Neutrophil (primary cell): ENCODE results near the gene CFAP57.

Experiments used
- H3K27ac ChIP-seq: fragments of 200-600 bp; sonication (generic); 2 replicates; pipeline ENCODE4 v1.5.1; 2016; ENCODE audit warnings: mild to moderate bottlenecking, moderate library complexity
- H3K27me3 ChIP-seq: fragments of 200-600 bp; sonication (generic); 2 replicates; pipeline ENCODE4 v1.6.0; 2016; ENCODE audit warnings: mild to moderate bottlenecking
- H3K36me3 ChIP-seq: fragments of 200-600 bp; sonication (generic); 2 replicates; pipeline ENCODE4 v1.5.1; 2017
- H3K4me1 ChIP-seq, 2 experiments: fragments of 200-600 bp in 1 of 2; sonication (generic) in 1 of 2; 1 replicate in 1 of 2; 2 replicates in 1 of 2; pipeline versions ENCODE4 v1.5.1 to v1.6.1; 2013 to 2016; ENCODE audit warnings: low read depth in 1 of 2, low read length in 1 of 2, mild to moderate bottlenecking in 1 of 2, moderate library complexity in 1 of 2; ENCODE audit not compliant: control insufficient read depth in 1 of 2, insufficient read depth in 1 of 2
- H3K4me3 ChIP-seq, 2 experiments: fragments of 200-600 bp in 1 of 2; sonication (generic) in 1 of 2; 1 replicate in 1 of 2; 2 replicates in 1 of 2; pipeline ENCODE4 v1.5.1; 2013 to 2016; ENCODE audit warnings: low read depth in 1 of 2, low read length in 1 of 2, mild to moderate bottlenecking in 1 of 2, moderate library complexity in 1 of 2
- H3K9me3 ChIP-seq: fragments of 200-600 bp; sonication (generic); 2 replicates; pipeline ENCODE4 v1.5.1; 2016
- TF ChIP-seq, protein P1 (sequence below): fragments of 200-600 bp; sonication (generic); IDR thresholded peaks from 2 replicates; pipeline ENCODE4 v1.5.1; 2016; ENCODE audit warnings: antibody characterized with exemption

Gene CFAP57

DNA sequence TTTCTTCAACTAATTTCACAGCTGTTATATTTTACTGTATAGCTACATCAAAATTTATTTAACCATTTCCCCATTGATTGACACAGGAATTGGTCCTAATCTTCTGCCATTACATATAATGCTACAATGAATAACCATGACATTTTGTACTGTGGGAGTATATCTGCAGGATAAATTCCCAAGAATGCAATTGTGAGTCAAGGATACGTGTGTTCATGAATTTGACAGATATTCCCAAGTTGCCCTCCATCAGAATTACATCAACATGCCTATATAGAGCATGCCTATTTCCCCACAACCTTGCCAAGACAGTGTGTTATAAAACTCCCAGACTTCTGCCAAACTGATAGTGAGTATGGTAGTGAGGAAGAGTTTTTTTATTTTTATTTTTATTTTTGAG lies 125.9 kb downstream of the CFAP57 start:
- Histone ChIP-seq H3K27ac (no peak overlapping the region), H3K27me3 (no peaks in the 10 kb centered on the region), H3K9me3 (no peaks in the 10 kb centered on the region), H3K36me3 (no peaks in the 10 kb centered on the region), H3K4me1 (no peaks in the 10 kb centered on the region), H3K4me3 (no peak overlapping the region)
- TF ChIP-seq, protein P1, sequence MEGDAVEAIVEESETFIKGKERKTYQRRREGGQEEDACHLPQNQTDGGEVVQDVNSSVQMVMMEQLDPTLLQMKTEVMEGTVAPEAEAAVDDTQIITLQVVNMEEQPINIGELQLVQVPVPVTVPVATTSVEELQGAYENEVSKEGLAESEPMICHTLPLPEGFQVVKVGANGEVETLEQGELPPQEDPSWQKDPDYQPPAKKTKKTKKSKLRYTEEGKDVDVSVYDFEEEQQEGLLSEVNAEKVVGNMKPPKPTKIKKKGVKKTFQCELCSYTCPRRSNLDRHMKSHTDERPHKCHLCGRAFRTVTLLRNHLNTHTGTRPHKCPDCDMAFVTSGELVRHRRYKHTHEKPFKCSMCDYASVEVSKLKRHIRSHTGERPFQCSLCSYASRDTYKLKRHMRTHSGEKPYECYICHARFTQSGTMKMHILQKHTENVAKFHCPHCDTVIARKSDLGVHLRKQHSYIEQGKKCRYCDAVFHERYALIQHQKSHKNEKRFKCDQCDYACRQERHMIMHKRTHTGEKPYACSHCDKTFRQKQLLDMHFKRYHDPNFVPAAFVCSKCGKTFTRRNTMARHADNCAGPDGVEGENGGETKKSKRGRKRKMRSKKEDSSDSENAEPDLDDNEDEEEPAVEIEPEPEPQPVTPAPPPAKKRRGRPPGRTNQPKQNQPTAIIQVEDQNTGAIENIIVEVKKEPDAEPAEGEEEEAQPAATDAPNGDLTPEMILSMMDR, result no peak

DNA sequence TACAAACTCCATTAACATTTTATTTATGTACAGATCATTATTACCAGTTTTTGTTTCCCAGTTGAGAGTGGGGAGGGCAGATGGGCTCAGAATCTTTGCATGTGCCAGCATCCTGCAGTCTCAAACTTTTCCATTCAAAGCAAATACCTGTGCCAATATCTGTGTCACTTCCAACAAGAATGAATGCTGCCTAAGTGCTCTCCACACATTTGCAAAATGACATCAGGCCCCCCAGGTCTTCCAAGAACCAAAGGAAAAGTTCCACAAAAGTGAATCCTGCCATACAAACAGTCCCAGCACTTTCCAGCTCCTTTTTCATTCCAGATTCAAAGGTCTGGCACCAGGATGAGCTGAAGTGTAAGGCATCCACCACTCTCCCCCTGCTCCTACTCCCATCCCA lies 127.0 kb downstream of the CFAP57 start:
- no peaks in the 10 kb centered on the region for H3K36me3 ChIP-seq
- no peaks in the 10 kb centered on the region for H3K27me3 ChIP-seq
- TF ChIP-seq, protein P1, result no peak
- H3K9me3 ChIP-seq, result no peaks in the 10 kb centered on the region
- no peaks in the 10 kb centered on the region for H3K4me1 ChIP-seq
- no peak overlapping the region for H3K4me3 ChIP-seq
- no peak overlapping the region for H3K27ac ChIP-seq

DNA sequence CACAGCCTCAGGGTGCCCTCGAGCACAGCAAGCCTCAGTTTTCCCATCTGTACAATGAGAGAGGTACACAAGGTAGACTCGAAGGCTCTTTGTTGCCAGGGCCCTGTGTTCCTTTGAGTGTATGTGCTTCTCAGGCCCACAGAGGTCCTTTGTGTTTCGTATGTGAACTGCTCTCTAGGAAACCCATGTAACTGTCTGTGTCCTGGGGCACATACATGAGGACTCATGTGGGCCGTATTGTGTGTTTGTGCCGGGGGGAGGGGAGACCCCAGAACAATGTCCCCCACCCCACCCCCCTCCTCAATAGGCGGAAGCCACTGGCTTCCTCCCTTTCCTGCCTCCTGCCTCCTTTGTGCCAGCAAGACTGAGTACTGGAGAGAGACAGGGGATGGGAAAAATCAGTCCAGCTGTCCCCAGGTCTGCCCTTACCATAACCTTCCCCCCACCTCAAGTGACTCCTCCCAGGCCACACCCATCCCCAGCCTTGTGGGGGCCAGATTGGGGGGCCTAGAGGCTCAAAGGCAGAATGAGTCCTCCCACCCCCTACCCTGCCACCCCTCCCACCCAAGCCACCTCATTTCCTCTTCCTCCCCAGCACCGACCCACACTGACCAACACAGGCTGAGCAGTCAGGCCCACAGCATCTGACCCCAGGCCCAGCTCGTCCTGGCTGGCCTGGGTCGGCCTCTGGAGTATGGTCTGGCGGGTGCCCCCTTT lies 128.4 kb downstream of the CFAP57 start, which contains the start of gene TIE1:
Gene TIE1, plus strand, starts transcription at position 605 of the 717 bp plus-strand sequence. Its CDS starts 90 bp downstream, at position 695.
- Histone ChIP-seq H3K4me3 (no peak within 1 kb of the TSS), H3K27ac (no peak within 1 kb of the TSS), H3K4me1 (no peaks in the 10 kb centered on the region), H3K36me3 (no peaks in the 10 kb centered on the region), H3K9me3 (no peaks in the 10 kb centered on the region), H3K27me3 (no peaks in the 10 kb centered on the region)
- TF ChIP-seq, protein P1, result no peak

DNA sequence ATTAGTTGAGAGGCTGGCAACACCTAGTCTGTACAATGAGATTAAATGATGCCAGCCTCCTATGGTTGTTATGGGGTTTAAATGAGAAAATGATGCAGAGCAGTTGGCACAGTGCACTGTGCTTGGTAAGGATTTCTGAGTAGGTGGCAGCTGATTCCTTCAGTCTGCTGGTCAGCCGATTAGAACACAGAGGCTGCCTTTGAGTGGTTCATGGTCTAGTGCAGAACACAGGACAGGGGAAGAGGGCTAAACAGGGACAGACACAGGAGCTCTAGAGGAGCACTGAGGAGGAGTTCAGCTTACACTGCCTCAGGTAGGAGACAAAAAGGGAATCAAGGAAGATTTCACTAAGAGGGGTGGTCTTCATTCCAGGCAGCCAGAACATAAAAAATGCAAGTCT lies 130.1 kb downstream of the CFAP57 start:
- Histone ChIP-seq H3K36me3 (no peaks in the 10 kb centered on the region), H3K4me3 (no peak overlapping the region), H3K9me3 (no peaks in the 10 kb centered on the region), H3K4me1 (no peaks in the 10 kb centered on the region), H3K27ac (no peak overlapping the region), H3K27me3 (no peaks in the 10 kb centered on the region)
- TF ChIP-seq, protein P1, result no peak

DNA sequence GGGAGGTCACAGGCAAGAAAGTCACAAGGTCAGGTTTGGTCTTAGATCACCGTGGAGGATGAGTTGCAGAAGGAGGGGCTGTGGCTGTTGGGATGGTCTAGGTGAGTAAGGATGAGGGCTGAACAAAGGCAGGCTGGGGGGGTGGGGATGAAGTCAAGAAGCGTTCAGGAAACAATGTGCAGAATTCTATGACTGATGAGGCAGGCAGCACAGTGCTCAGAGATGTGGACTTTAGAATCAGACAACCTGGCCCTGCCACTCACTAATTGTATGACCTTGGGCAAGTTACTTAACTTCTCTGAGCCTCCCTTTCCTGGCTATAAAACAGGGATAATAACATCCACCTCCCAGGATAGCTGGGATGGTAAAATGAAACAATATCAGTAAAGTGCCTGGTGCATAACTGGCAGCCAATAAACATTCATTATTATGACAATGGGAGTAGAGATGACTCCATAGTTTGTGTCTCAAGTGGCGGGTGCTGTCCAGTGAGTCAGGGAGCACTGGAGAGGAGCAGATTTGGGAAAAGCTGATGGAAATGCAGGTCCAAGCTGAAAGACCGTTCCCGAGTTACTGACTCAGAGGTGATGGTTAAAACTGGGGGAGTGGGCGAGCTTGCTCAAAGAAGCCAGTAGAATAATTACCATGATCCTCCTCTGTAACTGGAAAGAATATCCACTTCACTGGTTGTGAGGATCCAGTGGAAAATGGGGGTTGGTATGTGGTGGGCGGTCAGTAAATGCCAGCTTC lies 130.8 kb downstream of the CFAP57 start:
- H3K4me3 ChIP-seq, result no peak overlapping the region
- no peaks in the 10 kb centered on the region for H3K9me3 ChIP-seq
- no peaks in the 10 kb centered on the region for H3K4me1 ChIP-seq
- H3K27ac ChIP-seq, result no peak overlapping the region
- no peaks in the 10 kb centered on the region for H3K27me3 ChIP-seq
- TF ChIP-seq, protein P1, result no peak
- H3K36me3 ChIP-seq, result no peaks in the 10 kb centered on the region
